ENCODE results near the gene LAMA3. TPM values are rescaled to one million over a fixed set of nuclear protein-coding genes. Genes with fewer than 3 reads are reported as not detected.

Gene LAMA3
- total and polyA plus RNA-seq, 2 donors (not counting 3 experiments of a cell fraction or from before 2014, with no cell fraction given) = 2.6 to 12.3 TPM

GRCh38 chr18:23897733-23898132 is 208.5 kb downstream of the LAMA3 start:
- Histone ChIP-seq H3K4me1 (ENCODE audit: control insufficient read depth, extremely low read depth, insufficient read depth, low read length) (peaks cover 11% of the 10 kb centered on the region), H3K9me3 (replicated peaks; ENCODE audit: control insufficient read depth, insufficient read depth, low read length) (no peaks in the 10 kb centered on the region), H3K4me3 (replicated peaks in 1 of 3; ENCODE audit: insufficient read depth in 1 of 3, low read depth in 1 of 3, low read length in 3 of 3) (no peak overlapping the region), H3K27me3 (ENCODE audit: control insufficient read depth in 2 of 2, insufficient read depth in 2 of 2, low read length in 2 of 2) (no peaks in the 10 kb centered on the region), H3K4me2 (ENCODE audit: insufficient read depth, low read length) (no peak overlapping the region), H3K27ac (ENCODE audit: insufficient read depth, low read depth, low read length) (no peak overlapping the region), H4K20me1 (replicated peaks; ENCODE audit: control insufficient read depth, extremely low read depth, insufficient read depth, low read length) (no peaks in the 10 kb centered on the region), H3K9ac (replicated peaks; ENCODE audit: extremely low read depth, insufficient read depth, low read length) (no peak overlapping the region), H2AFZ (ENCODE audit: low read depth, low read length) (no peak overlapping the region), H3K79me2 (ENCODE audit: control insufficient read depth, insufficient read depth, low read length) (no peaks in the 10 kb centered on the region), H3K9me1 (replicated peaks; ENCODE audit: control insufficient read depth, extremely low read depth, insufficient read depth, low read length) (no peaks in the 10 kb centered on the region), H3K36me3 (ENCODE audit: control insufficient read depth in 2 of 2, extremely low read depth in 1 of 2, insufficient read depth in 2 of 2, low read length in 2 of 2) (no peaks in the 10 kb centered on the region)
- FAIRE-seq = no peak
- intact Hi-C loops (cut with micrococcal nuclease) (no loop called here), dilution Hi-C loops (cut with MboI; ENCODE audit: extremely low pct_ligation_motif_present, low sequenced_read_pairs) (no loop called here)
- DNase-seq (ENCODE audit: low read depth, low spot score) = no peak
- POLR2A ChIA-PET = interaction anchor here (0.6 kb wide), 1 partner anchor 18 kb away, joined by 8 read pairs; no protein-coding TSS in a partner anchor
- no TSS peak for BruUV-seq (replicated peaks)
- CTCF ChIA-PET = interaction anchor here (0.9 to 1.2 kb wide), 2 partner anchors 21 kb away, joined by 3 to 4 read pairs; no protein-coding TSS in a partner anchor
- no peak for TF ChIP-seq POLR2AphosphoS5 (IDR thresholded peaks at IDR 0.05; ENCODE audit: insufficient read depth, low read depth, low read length)
- TF ChIP-seq MAX (IDR thresholded peaks at IDR 0.05; ENCODE audit: insufficient read depth, insufficient read length) = no peak
- TF ChIP-seq CTCF (IDR thresholded peaks at IDR 0.05; ENCODE audit: extremely low read depth in 1 of 2, insufficient read depth in 1 of 2, low read depth in 1 of 2, low read length in 2 of 2) = no peak
- no peak for TF ChIP-seq MYC (IDR thresholded peaks at IDR 0.05; ENCODE audit: low read depth, low read length)
- TF ChIP-seq GATA2 (IDR thresholded peaks at IDR 0.05; ENCODE audit: insufficient read depth, insufficient read length, low read depth, low read length) = no peak
- TF ChIP-seq FOS (IDR thresholded peaks at IDR 0.05; ENCODE audit: borderline replicate concordance, insufficient read depth, low read length) = no peak
- TF ChIP-seq POLR2A (IDR thresholded peaks at IDR 0.05; ENCODE audit: low read depth, low read length) = no peak
- no peak for TF ChIP-seq JUN (IDR thresholded peaks at IDR 0.05; ENCODE audit: borderline replicate concordance, insufficient read depth, insufficient read length, low read depth)
- no peak for TF ChIP-seq EZH2 (IDR thresholded peaks at IDR 0.05; ENCODE audit: borderline replicate concordance, low read depth, low read length, severe bottlenecking)

Measured in endothelial cell of umbilical vein (primary cell).